K562 (cell line): ENCODE results near the gene ATP5PO. TPM values are rescaled to one million over a fixed set of nuclear protein-coding genes. Genes with fewer than 3 reads are reported as not detected.

Experiments used
- ATAC-seq: fragments of 200-7000 bp; cut with Tn5 transposase; 3 replicates; pipeline ENCODE4 v1.9.1; 2020; ENCODE audit warnings: moderate library complexity
- BruUV-seq: library from RNA; stranded (reverse); fragments of 400-500 nt; replicated peaks from 2 replicates; lab custom pipeline; 2021; lab: Mats Ljungman, UMichigan
- CTCF ChIA-PET: fragments of 300-600 bp; formaldehyde crosslinking; extraction: SDS; loops from one replicate; lab custom pipeline; 2021; ENCODE audit warnings: low intra/inter-chr PET ratio; lab: Yijun Ruan, JAX
- POLR2A ChIA-PET: fragments of 300-600, 350-650 bp; sonication (Branson Sonifier 250); formaldehyde crosslinking; extraction: SDS; loops from one replicate; lab custom pipeline; 2021; ENCODE audit warnings: antibody characterized with exemption, inconsistent platforms; lab: Yijun Ruan, JAX
- DNase-seq, 4 experiments: peaks; one replicate each; pipeline versions ENCODE4 v3.0.0 to v3.0.0-alpha.2; 2011 to 2018; ENCODE audit warnings: low spot score in 3 of 4, mixed read lengths in 3 of 4; ENCODE audit errors: extremely low read depth in 1 of 4
- FAIRE-seq: peaks from 2 replicates; lab custom pipeline; 2011; peaks lifted over from hg19 to GRCh38; lab: Jason Lieb, UNC
- H2AFZ ChIP-seq: 2 replicates; pipeline ENCODE4 v1.6.0; 2011; ENCODE audit warnings: low read depth, low read length, control low read depth, inconsistent platforms
- H3K27ac ChIP-seq: fragments of 200-600 bp; 3 replicates; pipeline ENCODE4 v1.8.0; 2011; ENCODE audit warnings: low read depth, mild to moderate bottlenecking, control low read depth, inconsistent platforms, low read length, moderate library complexity, mixed read lengths; ENCODE audit errors: extremely low read depth
- H3K27me3 ChIP-seq, 2 experiments: fragments of 300-600 bp in 1 of 2; 2 replicates in 1 of 2; 3 replicates in 1 of 2; pipeline versions ENCODE4 v1.6.0 to v1.8.0; 2011; ENCODE audit warnings: inconsistent platforms in 2 of 2, low read length in 2 of 2, mild to moderate bottlenecking in 1 of 2, mixed read lengths in 1 of 2, moderate library complexity in 1 of 2; ENCODE audit not compliant: control insufficient read depth in 2 of 2, insufficient read depth in 2 of 2
- H3K36me3 ChIP-seq: fragments of 300-600 bp; 3 replicates; pipeline ENCODE4 v1.8.0; 2011; ENCODE audit warnings: mild to moderate bottlenecking, low read length, inconsistent platforms; ENCODE audit not compliant: control insufficient read depth, insufficient read depth
- H3K4me1 ChIP-seq, 2 experiments: fragments of 200-600 bp in 1 of 2; replicated peaks in 1 of 2; 2 replicates in 1 of 2; 3 replicates in 1 of 2; pipeline versions ENCODE4 v1.5.1 to v1.8.0; 2011; ENCODE audit warnings: inconsistent platforms in 2 of 2, low read length in 2 of 2, mild to moderate bottlenecking in 1 of 2, mixed read lengths in 1 of 2, moderate library complexity in 1 of 2; ENCODE audit not compliant: control insufficient read depth in 2 of 2, insufficient read depth in 2 of 2
- H3K4me2 ChIP-seq: 2 replicates; pipeline ENCODE4 v1.6.1; 2011; ENCODE audit warnings: low read length, control low read depth, inconsistent platforms, mixed read lengths; ENCODE audit not compliant: insufficient read depth
- H3K4me3 ChIP-seq: fragments of 200-600 bp; sonication (generic), shearing (Covaris generic); 2 replicates; pipeline ENCODE4 v1.5.1; 2016; ENCODE audit warnings: control low read depth, inconsistent platforms
- H3K79me2 ChIP-seq: fragments of 200-600 bp; 3 replicates; pipeline ENCODE4 v1.8.0; 2011; ENCODE audit warnings: low read length, inconsistent platforms; ENCODE audit not compliant: control insufficient read depth, insufficient read depth
- H3K9ac ChIP-seq, 2 experiments: 2 replicates each; pipeline versions ENCODE4 v1.6.0 to v1.6.1; 2011; ENCODE audit warnings: low read depth in 2 of 2, low read length in 2 of 2, control low read depth in 1 of 2, inconsistent platforms in 1 of 2, mild to moderate bottlenecking in 1 of 2, mixed read lengths in 1 of 2; ENCODE audit not compliant: insufficient read depth in 1 of 2
- H3K9me1 ChIP-seq: one replicate; pipeline ENCODE4 v1.6.0; 2011; ENCODE audit warnings: inconsistent platforms, mild to moderate bottlenecking, low read length, moderate library complexity; ENCODE audit not compliant: control insufficient read depth, insufficient read depth
- H3K9me3 ChIP-seq: replicated peaks from 2 replicates; pipeline ENCODE4 v1.5.1; 2011; ENCODE audit warnings: low read depth, low read length, inconsistent platforms; ENCODE audit not compliant: control insufficient read depth, insufficient read depth
- H4K20me1 ChIP-seq: replicated peaks from 2 replicates; pipeline ENCODE4 v1.6.1; 2011; ENCODE audit warnings: low read length, inconsistent platforms, mixed read lengths; ENCODE audit not compliant: control insufficient read depth, insufficient read depth
- BRCA1 ChIP-seq, 2 experiments: fragments of 450-650 bp in 1 of 2; sonication (generic) in 1 of 2; formaldehyde crosslinking in 1 of 2; IDR thresholded peaks; 2 replicates each; pipeline versions ENCODE4 v1.5.0 to v1.6.1; 2017 to 2020; ENCODE audit warnings: mild to moderate bottlenecking in 1 of 2, missing genetic modification reagents in 1 of 2
- BRD9 ChIP-seq: fragments of 450-650 bp; IDR thresholded peaks from 2 replicates; pipeline ENCODE4 v1.6.1; 2018; ENCODE audit warnings: low read depth; ENCODE audit not compliant: partially characterized antibody
- CBX1 ChIP-seq: sonication (generic); IDR thresholded peaks from 2 replicates; pipeline ENCODE4 v1.6.1; 2016; ENCODE audit warnings: antibody characterized with exemption, low read depth, mild to moderate bottlenecking
- DIDO1 ChIP-seq: fragments of 450-650 bp; IDR thresholded peaks from 2 replicates; pipeline ENCODE4 v1.6.1; 2016; ENCODE audit warnings: low read depth, missing biosample characterization, missing genetic modification characterization
- HDAC8 ChIP-seq: fragments of 450-650 bp; IDR thresholded peaks from 2 replicates; pipeline ENCODE4 v1.6.1; 2016; ENCODE audit warnings: mild to moderate bottlenecking, missing genetic modification characterization, moderate library complexity, missing compliant biosample characterization
- KAT8 ChIP-seq: fragments of 450-650 bp; IDR thresholded peaks from 2 replicates; pipeline ENCODE4 v1.6.1; 2016; ENCODE audit warnings: low read depth, mild to moderate bottlenecking
- SIRT6 ChIP-seq: IDR thresholded peaks from one replicate; pipeline ENCODE4 v1.6.1; 2012; ENCODE audit warnings: low read depth, mild to moderate bottlenecking, control low read depth, inconsistent platforms, low read length, moderate library complexity
- ZEB2 ChIP-seq: fragments of 450-650 bp; IDR thresholded peaks from 2 replicates; pipeline ENCODE4 v1.6.1; 2016
- ZSCAN29 ChIP-seq: fragments of 450-650 bp; IDR thresholded peaks from 2 replicates; pipeline ENCODE4 v1.6.1; 2017
- WGBS: fragments of 100-300 bp; shearing (Covaris generic); methylation state at CpG from one replicate; pipeline ENCODE4 v1.1.6; 2016; ENCODE audit warnings: low coverage, mixed read lengths; ENCODE audit not compliant: insufficient coverage; ENCODE audit errors: missing lambda C conversion rate; 5-methylcytosine and 5-hydroxymethylcytosine counted together
- in situ Hi-C: fragments of 300-500 bp; cut with MboI; formaldehyde crosslinking; loops from 4 replicates; pipeline ENCODE4 v1.15.0; 2018; ENCODE audit warnings: inconsistent platforms, mixed read lengths
- intact Hi-C: fragments of 100-400 bp; cut with micrococcal nuclease; formaldehyde crosslinking; loops from 2 replicates; pipeline ENCODE4 v1.14.2; 2022
- polyA plus RNA-seq, 8 experiments: library from polyadenylated mRNA; depleted of rRNA in 4 of 8; stranded (reverse) in 5 of 8; unstranded in 3 of 8; fragments of >200 nt; fragmentation: Nextera tagmentation in 2 of 8; fragmentation: Illumina TruSeq in 1 of 8; extraction: Ambion mirVana in 2 of 8; extraction: Trizol in 1 of 8; gene quantifications; 2 replicates each; pipeline versions ENCODE4 v1.2.1 to v1.2.3, GENCODE V29; 2011 to 2014; ENCODE audit warnings: inconsistent platforms in 1 of 8, missing spikeins in 1 of 8
- total RNA-seq, 7 experiments: library from RNA; depleted of rRNA in 6 of 7; stranded (reverse); fragments of >200 nt in 6 of 7; fragmentation: Illumina TruSeq in 2 of 7; extraction: Trizol in 2 of 7; gene quantifications; 2 replicates each; pipeline versions ENCODE4 v1.2.1 to v1.2.3, GENCODE V29; 2011 to 2021; ENCODE audit warnings: low replicate concordance in 1 of 7
- TF ChIP-seq, protein P1 (sequence below): sonication (generic); formaldehyde crosslinking; IDR thresholded peaks from 2 replicates; pipeline ENCODE4 v1.8.0; 2023; ENCODE audit warnings: missing genetic modification reagents, mild to moderate bottlenecking, borderline replicate concordance

Gene ATP5PO
- total and polyA plus RNA-seq, 9 of the 15 experiments (the other 6 are each of a cell fraction or from before 2014, with no cell fraction given), result 367 to 2,722 (median 808) TPM

DNA sequence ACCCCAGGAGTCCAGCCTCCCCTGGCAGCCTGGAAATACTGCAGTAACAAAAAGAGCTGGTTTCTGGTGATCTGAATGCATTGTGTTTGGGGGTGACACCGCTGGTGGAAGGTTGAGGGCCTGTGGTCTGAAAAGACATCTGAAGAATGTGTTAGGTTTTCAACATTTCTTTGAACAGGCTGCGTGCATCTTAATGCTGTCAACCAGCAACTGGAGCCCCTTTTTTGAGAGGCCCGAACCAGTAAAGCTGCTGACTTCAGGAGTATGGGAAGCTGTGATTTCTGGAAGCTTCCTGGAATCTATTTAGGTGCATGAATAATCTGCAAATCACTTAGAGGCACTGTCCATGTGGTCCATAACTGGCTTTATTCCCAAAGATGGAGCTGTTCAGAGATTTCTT is 17.0 kb downstream of the ATP5PO start:
- TF ChIP-seq HDAC8 (tag) (no peak), KAT8 (no peak), ZSCAN29 (no peak), BRCA1 (IDR thresholded peaks at IDR 0.05) (no peak), BRCA1 (CRISPR knock-in tag; IDR thresholded peaks at IDR 0.05) (no peak), DIDO1 (tag) (no peak), ZEB2 (no peak), SIRT6 (no peak), CBX1 (no peak), BRD9 (no peak)
- TF ChIP-seq, protein P1, sequence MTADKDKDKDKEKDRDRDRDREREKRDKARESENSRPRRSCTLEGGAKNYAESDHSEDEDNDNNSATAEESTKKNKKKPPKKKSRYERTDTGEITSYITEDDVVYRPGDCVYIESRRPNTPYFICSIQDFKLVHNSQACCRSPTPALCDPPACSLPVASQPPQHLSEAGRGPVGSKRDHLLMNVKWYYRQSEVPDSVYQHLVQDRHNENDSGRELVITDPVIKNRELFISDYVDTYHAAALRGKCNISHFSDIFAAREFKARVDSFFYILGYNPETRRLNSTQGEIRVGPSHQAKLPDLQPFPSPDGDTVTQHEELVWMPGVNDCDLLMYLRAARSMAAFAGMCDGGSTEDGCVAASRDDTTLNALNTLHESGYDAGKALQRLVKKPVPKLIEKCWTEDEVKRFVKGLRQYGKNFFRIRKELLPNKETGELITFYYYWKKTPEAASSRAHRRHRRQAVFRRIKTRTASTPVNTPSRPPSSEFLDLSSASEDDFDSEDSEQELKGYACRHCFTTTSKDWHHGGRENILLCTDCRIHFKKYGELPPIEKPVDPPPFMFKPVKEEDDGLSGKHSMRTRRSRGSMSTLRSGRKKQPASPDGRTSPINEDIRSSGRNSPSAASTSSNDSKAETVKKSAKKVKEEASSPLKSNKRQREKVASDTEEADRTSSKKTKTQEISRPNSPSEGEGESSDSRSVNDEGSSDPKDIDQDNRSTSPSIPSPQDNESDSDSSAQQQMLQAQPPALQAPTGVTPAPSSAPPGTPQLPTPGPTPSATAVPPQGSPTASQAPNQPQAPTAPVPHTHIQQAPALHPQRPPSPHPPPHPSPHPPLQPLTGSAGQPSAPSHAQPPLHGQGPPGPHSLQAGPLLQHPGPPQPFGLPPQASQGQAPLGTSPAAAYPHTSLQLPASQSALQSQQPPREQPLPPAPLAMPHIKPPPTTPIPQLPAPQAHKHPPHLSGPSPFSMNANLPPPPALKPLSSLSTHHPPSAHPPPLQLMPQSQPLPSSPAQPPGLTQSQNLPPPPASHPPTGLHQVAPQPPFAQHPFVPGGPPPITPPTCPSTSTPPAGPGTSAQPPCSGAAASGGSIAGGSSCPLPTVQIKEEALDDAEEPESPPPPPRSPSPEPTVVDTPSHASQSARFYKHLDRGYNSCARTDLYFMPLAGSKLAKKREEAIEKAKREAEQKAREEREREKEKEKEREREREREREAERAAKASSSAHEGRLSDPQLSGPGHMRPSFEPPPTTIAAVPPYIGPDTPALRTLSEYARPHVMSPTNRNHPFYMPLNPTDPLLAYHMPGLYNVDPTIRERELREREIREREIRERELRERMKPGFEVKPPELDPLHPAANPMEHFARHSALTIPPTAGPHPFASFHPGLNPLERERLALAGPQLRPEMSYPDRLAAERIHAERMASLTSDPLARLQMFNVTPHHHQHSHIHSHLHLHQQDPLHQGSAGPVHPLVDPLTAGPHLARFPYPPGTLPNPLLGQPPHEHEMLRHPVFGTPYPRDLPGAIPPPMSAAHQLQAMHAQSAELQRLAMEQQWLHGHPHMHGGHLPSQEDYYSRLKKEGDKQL, result no peak
- ChIA-PET CTCF (no interaction called here), POLR2A (interaction anchor here (0.6 to 2.1 kb wide), 5 partner anchors 16 to 421 kb away, joined by 3 to 7 read pairs (median 3); partner anchors contain the start of gene ATP5PO)
- WGBS, result 55% methylated on average over 3 of the region's 3 CpGs
- in situ Hi-C loops (no loop called here), intact Hi-C loops (no loop called here)
- 0 out of 2 replicates have a peak, but pooled peaks cover 4% of the 10 kb centered on the region for H4K20me1 ChIP-seq
- DNase-seq (no peak), FAIRE-seq (no peak), ATAC-seq (no peak)
- no peaks in the 10 kb centered on the region; a peak in 1 of 5 replicates for H3K27me3 ChIP-seq
- no peaks in the 10 kb centered on the region for H3K9me1 ChIP-seq
- no peak overlapping the region for H3K4me3 ChIP-seq
- no peaks in the 10 kb centered on the region for H3K9me3 ChIP-seq
- H3K4me2 ChIP-seq, result no peak overlapping the region
- H3K9ac ChIP-seq, result no peak overlapping the region
- no peak overlapping the region for H2AFZ ChIP-seq
- no TSS peak for BruUV-seq
- no peak overlapping the region for H3K27ac ChIP-seq
- no peaks in the 10 kb centered on the region for H3K79me2 ChIP-seq
- H3K36me3 ChIP-seq, result peaks cover 21% of the 10 kb centered on the region
- peaks cover 8 to 18% of the 10 kb centered on the region in 2 experiments; a peak in 4 of 5 replicates for H3K4me1 ChIP-seq
